Measurements from ENCODE around the gene TXNDC17.
A peak's percentile ranks its signal among the peaks of the same experiment; 100 is the strongest.
"Not testable (repeated sequence)": the region's sequence is repeated elsewhere in the genome, so short reads cannot be mapped to it uniquely, and the experiment has no call there.

TXNDC17 gene

DNA sequence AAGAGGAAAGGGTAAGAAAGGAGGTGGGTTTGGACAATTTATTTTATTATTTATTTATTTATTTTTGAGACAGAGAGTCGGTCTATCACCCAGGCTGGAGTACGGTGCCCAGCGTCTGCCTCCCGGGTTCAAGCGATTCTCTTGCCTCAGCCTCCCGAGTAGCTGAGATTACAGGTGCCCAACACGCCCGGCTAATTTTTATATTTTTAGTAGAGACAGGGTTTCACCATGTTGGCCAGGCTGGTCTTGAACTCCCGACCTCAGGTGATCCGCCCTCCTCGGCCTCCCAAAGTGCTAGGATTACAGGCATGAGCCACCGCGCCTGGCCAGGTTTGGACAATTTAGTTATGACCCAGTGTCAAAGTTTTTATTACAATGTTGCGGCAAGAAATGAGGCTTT lies 22.3 kb downstream of the TXNDC17 start:
- not testable (repeated sequence) for DNase-seq

DNA sequence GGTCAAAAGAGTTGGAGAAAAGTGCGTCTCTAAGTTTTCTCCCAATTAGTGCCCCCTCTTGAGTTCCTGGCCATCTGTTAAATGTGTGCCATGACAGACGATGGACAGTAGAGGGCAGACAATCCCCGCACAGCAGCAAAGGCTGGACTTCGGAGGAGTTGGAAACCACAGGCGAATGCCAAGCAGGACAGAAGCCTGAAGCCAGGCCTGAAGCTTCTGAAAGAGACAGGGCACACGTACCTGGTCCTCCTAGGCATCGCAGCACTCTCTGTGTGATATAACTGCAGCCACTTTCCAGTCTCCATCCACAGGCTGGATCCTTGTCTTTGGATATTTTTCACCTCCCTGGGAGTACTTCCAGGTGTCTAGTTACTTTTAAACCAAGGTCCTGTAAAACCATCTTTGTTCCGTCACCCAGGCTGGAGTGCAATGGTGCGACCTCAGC lies 25.2 kb downstream of the TXNDC17 start:
- peak; percentile 37 to 39 for DNase-seq

- no peak for DNase-seq
These were observed 25.7 kb downstream of the TXNDC17 start for GRCh38 chr17:6666557-6666956.

DNA sequence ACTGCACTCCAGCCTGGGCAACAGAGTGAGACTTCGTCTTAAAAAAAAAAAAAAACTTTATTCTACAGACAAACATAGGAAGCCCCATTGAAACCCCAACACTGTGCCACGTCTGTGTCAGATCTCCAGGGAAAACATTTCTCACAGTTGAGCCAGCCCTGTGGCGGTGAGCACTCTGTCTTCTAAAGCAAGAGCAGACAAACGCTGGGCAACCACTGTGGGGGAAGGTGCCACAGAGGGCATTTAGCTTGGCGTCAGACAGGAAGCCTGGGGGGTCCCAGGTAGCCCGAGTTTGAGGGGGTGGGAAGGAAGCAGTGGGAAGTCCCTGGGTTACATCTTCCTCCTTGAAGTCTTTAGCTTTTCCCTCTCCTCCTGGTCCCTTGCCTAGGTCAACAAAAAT lies 26.7 kb downstream of the TXNDC17 start:
- no peak for DNase-seq

DNA sequence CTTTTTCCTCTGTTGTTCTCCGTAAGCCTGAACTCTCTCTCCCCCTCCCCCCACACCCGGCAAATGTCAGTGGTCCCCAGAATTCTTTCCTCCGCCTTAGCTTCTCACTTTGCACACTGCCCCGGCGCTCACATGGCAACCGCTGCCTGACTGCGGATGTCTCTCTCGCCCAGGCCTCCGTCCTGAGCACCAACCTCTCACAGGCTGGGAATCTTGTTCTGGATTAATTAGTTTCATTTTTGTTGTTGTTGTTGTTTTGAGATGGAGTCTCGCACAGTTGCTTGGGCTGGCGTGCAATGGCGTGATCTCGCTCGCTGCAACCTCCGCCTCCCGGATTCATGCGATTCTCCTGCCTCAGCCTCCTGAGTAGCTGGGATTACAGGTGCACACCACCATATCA lies 27.4 kb downstream of the TXNDC17 start:
- DNase-seq = no peak

DNA sequence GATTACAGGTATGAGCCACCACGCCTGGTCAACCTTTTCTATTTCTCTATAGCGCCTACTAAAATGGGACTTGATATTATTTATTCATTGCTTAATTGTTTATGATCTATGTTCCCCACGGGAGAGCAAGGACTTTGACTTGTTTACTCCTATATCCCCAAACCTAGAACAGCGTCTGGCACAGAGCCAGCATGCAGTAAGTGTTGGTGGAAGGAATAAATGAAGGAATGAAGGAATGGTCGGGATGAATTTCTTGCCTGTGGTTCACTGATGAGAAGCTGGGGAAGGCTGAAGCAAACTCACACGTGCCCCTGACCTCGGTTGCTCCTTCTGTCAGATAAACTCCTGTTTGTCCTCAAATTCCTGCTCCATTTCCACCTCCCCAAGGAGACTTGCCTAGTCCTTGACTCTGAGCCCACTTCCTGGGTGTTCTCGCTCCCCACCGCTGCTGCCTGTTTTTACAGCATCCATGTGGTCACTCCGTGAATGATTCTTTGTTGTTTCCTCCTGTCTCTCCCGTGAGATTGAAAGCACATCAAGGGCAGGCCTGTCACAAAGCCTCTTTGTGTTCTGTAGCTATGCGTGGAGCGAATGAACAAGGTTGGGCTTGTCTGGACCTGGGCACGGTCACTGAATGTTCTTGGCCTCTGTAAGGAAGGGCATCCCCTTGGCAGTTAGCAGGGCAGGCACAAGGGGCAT lies 28.0 kb downstream of the TXNDC17 start:
- DNase-seq = no peak

GRCh38 chr17:6669479-6670212 lies 28.8 kb downstream of the TXNDC17 start:
- no peak for DNase-seq

DNA sequence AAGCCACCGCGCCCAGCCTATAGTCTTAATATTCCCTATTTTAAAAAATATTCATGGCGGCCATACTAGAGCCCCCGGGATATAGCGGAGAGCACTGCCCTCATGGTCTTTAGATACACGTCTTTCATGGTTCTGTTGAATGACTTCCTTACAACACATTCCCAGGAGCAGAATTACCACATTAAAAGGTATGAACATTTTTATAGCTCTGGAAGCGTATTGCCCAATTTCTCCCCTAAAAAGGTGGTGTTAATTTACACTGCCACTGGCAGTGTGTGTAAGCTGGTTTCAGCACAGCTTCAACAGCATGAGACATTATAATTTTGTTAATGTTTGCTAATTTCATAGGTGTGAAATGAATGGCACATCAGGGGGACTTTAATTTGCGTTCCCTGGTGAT lies 29.7 kb downstream of the TXNDC17 start:
- DNase-seq = no peak

GRCh38 chr17:6670999-6671398 lies 30.1 kb downstream of the TXNDC17 start:
- no peak for DNase-seq

DNA sequence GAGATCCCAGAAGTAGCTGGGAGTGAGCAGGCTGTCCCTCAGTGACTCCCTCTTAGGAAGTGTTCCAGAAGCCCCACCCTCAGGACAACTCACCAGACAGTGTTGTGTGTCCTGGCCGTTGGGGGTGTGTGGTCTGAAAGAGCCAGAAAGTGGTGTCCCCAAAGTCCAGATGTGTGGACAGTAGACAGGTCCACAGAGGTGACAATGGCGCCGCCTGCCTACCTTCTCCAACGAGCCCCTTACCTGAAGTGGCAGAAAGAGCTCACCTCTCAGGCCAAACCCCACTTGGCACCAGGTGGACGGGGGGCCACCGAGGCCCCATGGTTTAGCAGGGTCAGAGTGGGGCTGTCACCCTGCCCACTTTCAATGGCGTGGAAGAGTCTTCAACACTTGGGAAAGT lies 30.6 kb downstream of the TXNDC17 start:
- no peak for DNase-seq

DNA sequence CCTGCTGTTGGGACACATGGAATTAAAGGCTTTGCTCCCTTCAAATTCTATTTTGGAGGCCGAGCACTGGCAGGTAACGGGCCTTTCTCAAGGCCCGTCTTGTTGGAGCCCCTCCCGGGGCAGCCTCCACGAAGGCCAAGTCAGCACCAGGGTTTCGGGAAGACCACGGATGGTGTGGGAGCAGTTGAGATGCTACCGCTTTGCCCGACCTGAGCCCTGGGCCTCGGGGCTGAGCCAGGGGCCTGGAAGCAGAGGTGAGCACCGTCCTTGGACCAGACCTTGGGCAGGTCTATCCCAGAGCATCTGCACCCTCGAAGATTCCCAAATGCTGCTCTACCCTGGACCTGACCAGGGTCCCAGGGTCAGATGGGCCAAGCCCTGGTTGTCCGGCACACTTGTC lies 33.7 kb downstream of the TXNDC17 start:
- no peak for DNase-seq

DNA sequence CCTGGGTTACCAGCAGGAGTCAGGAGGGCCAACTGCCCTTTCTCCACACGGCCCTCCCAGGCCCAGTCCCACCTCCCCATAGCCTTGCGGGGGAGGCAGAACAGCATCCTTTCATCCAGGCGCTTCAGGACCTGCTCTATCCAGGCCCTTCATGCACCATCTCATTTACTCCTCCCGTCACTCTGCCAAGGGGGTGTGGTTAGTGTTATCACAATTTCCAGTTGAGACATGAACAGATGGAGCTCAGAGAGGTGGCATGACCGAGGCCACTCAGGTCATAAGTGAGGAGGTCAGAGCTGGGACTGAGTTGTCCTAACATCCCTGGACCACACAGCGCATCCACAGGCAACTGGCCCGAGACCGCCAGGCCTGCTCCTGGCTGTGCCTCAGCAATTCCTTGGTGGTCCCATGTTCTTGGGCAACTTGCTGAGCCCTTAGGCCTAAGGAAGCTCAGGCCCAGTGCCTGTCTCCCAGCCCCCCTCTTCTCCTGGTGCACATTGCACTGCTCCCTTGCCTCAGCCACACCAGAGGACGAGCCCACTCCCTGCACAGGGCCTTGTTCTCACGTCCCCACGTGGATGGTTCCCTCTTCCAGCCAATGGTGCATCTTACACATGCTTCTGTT lies 34.5 kb downstream of the TXNDC17 start:
- DNase-seq = no peak

- DNase-seq = no peak
These were observed 35.9 kb downstream of the TXNDC17 start for GRCh38 chr17:6676802-6677157.

DNA sequence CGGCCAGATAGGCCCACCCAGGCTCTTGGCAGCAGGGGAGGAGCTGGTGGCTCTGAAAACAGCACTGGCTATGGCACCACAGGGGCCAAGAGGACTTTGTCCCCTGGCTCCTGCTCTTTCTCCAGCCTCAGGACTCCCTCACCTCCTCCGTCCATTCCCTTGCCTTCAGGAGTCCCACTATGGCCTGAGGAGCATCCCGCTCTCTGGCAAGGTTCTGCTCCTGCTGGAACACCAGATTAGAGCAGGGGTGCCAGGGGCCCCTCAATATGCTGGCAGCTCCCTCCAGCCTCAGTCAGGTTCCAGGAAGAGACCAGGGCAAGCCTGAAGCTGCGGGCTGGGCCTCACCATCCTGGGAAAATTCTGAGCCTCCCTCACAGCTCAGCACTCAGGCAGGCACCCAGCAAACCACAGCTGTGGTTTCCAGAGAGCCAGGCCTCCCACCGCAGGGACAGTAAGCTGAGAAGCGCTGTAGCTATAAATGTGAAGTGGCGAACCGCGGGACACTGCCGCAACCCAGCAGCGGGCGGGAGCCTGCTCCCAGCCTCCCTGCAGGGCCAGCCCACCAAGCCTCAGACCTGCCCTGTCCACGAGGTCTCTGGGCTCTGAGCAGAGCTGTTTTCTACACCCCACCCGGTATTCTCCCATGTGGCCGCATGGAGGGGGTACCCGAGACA lies 36.4 kb downstream of the TXNDC17 start:
- DNase-seq = no peak

DNA sequence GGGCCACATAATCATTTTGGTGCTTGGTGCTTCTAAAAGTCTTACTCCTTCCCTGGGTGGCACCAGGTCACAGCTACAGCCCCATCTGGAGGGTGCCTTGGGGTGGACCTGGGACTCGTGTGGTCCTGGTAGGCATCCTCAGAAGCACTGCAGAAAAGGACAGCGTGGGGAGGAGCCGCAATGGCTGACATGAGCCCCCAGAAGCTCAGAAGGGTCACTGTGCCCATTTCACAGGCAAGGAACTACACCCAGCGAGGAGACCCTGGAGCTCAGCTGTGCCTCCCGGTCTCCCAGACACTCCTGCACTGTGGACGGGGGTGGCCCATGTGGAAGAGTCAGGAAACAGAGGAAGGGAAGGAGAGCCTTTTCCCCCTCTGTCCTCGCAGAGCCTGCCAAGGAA lies 37.1 kb downstream of the TXNDC17 start:
- DNase-seq = no peak

GRCh38 chr17:6679241-6679640 lies 38.4 kb downstream of the TXNDC17 start:
- DNase-seq = no peak

GRCh38 chr17:6681176-6681575 lies 40.3 kb downstream of the TXNDC17 start:
- no peak for DNase-seq

DNA sequence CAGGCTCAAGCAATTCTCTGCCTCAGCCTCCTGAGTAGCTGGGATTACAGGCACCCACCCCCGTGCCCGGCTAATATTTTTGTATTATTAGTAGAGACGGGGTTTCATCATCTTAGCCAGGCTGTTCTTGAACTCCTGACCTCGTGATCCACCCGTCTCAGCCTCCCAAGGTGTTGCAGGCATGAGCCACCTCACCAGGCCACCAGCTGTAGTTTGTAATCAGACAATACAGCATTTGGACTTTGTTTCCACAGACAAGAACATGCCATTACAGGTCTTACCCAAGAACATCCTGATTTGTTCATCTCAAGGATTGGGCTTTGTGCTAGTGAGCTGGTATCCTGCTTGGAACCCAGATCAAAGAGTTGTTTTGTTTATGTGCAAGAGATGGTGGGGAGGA lies 40.8 kb downstream of the TXNDC17 start:
- DNase-seq = no peak

DNA sequence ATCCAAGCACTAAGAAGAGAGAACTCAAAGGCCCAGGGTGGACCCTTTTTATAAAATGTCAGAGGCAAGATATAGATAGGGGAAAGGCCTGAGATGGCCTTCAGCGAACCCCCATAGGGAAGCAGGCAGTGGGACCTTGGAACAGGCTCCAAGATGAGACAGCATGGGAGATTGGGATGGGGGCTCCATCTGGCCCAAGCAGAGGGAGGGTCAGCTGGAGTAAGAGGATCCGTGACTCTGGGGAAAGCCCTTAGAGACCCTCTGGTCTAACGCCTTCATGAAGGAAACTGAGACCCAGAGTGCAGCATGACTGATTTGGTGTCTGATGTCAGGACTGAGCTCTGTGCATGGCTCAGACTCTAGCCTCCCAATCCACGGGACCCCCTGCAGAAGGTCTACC lies 41.5 kb downstream of the TXNDC17 start:
- DNase-seq = no peak

- no peak for DNase-seq
These were observed 42.3 kb downstream of the TXNDC17 start for GRCh38 chr17:6683081-6683684.

- no peak for DNase-seq
These were observed 43.0 kb downstream of the TXNDC17 start for GRCh38 chr17:6683730-6684459.

- DNase-seq = no peak
These were observed 43.6 kb downstream of the TXNDC17 start for GRCh38 chr17:6684460-6684783.

Measured in Kasumi-1 (cell line).